ENCODE results near the gene THNSL1. TPM values are rescaled to one million over a fixed set of nuclear protein-coding genes. Genes with fewer than 3 reads are reported as not detected.

The THNSL1 gene
- total and polyA plus RNA-seq, 2 donors (not counting 1 experiment from before 2014, with no cell fraction given): 1.6 to 4.3 TPM

DNA sequence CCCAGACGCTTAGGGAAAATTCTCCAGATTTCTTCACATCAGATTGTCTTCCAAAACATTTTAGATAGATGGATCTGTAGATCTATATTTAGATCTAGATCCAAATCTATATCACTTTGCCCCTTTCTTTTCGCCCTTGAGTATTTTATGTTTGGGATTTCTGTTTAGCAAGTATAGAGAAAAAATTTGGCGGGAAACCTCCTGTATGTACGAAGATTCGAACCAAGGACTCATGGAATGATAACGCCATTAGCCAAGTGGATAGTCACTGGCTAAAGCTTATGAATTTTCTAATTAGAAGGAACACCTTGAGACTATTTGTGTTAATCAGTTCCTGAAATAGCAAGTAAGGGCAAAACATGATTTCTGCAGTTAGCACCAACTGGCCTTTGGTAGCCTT lies 1.2 kb downstream of the THNSL1 start:
- Histone ChIP-seq H3K9me3 (ENCODE audit: control insufficient read depth, insufficient read depth, low read depth, low read length) (no peaks in the 10 kb centered on the region), H2AFZ (ENCODE audit: low read length) (no peak overlapping the region), H3K36me3 (ENCODE audit: control insufficient read depth, insufficient read depth, low read length) (no peaks in the 10 kb centered on the region), H3K4me2 (ENCODE audit: extremely low read depth, insufficient read depth, low read length) (peak overlapping the region; percentile 95), H3K27ac (ENCODE audit: insufficient read depth, low read length) (no peak overlapping the region), H4K20me1 (ENCODE audit: control insufficient read depth, extremely low read depth, insufficient read depth, low read length) (no peaks in the 10 kb centered on the region), H3K4me3 (replicated peaks in 1 of 4; ENCODE audit: control extremely low read depth in 1 of 4, insufficient read depth in 1 of 4, low read depth in 3 of 4, low read length in 4 of 4) (peak overlapping the region in 3 of 4 experiments; percentile 61 to 80 (median 67)), H3K9ac (ENCODE audit: insufficient read depth, low read length) (no peak overlapping the region), H3K79me2 (ENCODE audit: control insufficient read depth, insufficient read depth, low read length) (no peaks in the 10 kb centered on the region), H3K27me3 (ENCODE audit: control insufficient read depth, insufficient read depth, low read length) (no peaks in the 10 kb centered on the region), H3K4me1 (ENCODE audit: control insufficient read depth, extremely low read depth, insufficient read depth, low read length) (no peaks in the 10 kb centered on the region)
- TF ChIP-seq CTCF (conservative IDR thresholded peaks at IDR 0.05 in 1 of 2, IDR thresholded peaks at IDR 0.05 in 1 of 2; ENCODE audit: low read depth in 1 of 2, low read length in 2 of 2) (no peak), EZH2 (IDR thresholded peaks at IDR 0.05; ENCODE audit: low read length, missing control alignments) (no peak)
- DNase-seq (ENCODE audit: low read depth in 2 of 2): no peak

GRCh38 chr10:25018703-25019102 lies 2.3 kb downstream of the THNSL1 start:
- no peak overlapping the region for H2AFZ ChIP-seq (ENCODE audit: low read length)
- no peaks in the 10 kb centered on the region for H3K79me2 ChIP-seq (ENCODE audit: control insufficient read depth, insufficient read depth, low read length)
- no peak overlapping the region for H3K4me3 ChIP-seq (replicated peaks in 1 of 4; ENCODE audit: control extremely low read depth in 1 of 4, insufficient read depth in 1 of 4, low read depth in 3 of 4, low read length in 4 of 4)
- DNase-seq (ENCODE audit: low read depth in 2 of 2): no peak
- no peaks in the 10 kb centered on the region for H3K4me1 ChIP-seq (ENCODE audit: control insufficient read depth, extremely low read depth, insufficient read depth, low read length)
- no peaks in the 10 kb centered on the region for H3K27me3 ChIP-seq (ENCODE audit: control insufficient read depth, insufficient read depth, low read length)
- no peak overlapping the region for H3K27ac ChIP-seq (ENCODE audit: insufficient read depth, low read length)
- TF ChIP-seq CTCF (conservative IDR thresholded peaks at IDR 0.05 in 1 of 2, IDR thresholded peaks at IDR 0.05 in 1 of 2; ENCODE audit: low read depth in 1 of 2, low read length in 2 of 2) (no peak), EZH2 (IDR thresholded peaks at IDR 0.05; ENCODE audit: low read length, missing control alignments) (no peak)
- H3K9me3 ChIP-seq (ENCODE audit: control insufficient read depth, insufficient read depth, low read depth, low read length): no peaks in the 10 kb centered on the region
- H3K9ac ChIP-seq (ENCODE audit: insufficient read depth, low read length): no peak overlapping the region
- no peaks in the 10 kb centered on the region for H4K20me1 ChIP-seq (ENCODE audit: control insufficient read depth, extremely low read depth, insufficient read depth, low read length)
- no peaks in the 10 kb centered on the region for H3K36me3 ChIP-seq (ENCODE audit: control insufficient read depth, insufficient read depth, low read length)
- H3K4me2 ChIP-seq (ENCODE audit: extremely low read depth, insufficient read depth, low read length): no peak overlapping the region

DNA sequence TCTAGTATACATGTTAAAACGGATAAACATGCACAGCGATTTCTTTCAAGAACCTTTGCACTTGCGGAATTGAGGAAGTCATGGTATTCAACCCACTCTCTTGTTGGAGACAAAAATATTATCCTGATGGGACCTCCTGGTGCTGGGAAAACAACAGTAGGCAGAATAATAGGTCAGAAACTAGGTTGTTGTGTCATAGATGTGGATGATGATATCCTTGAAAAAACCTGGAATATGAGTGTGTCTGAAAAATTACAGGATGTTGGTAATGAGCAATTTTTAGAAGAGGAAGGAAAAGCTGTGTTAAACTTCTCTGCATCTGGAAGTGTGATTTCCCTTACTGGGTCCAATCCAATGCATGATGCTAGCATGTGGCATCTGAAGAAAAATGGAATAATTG lies 6.9 kb downstream of the THNSL1 start:
- Histone ChIP-seq H4K20me1 (ENCODE audit: control insufficient read depth, extremely low read depth, insufficient read depth, low read length) (no peaks in the 10 kb centered on the region), H3K27ac (ENCODE audit: insufficient read depth, low read length) (no peak overlapping the region), H3K27me3 (ENCODE audit: control insufficient read depth, insufficient read depth, low read length) (no peaks in the 10 kb centered on the region), H3K9me3 (ENCODE audit: control insufficient read depth, insufficient read depth, low read depth, low read length) (no peaks in the 10 kb centered on the region), H3K4me1 (ENCODE audit: control insufficient read depth, extremely low read depth, insufficient read depth, low read length) (no peaks in the 10 kb centered on the region), H3K79me2 (ENCODE audit: control insufficient read depth, insufficient read depth, low read length) (no peaks in the 10 kb centered on the region), H3K9ac (ENCODE audit: insufficient read depth, low read length) (no peak overlapping the region), H3K4me2 (ENCODE audit: extremely low read depth, insufficient read depth, low read length) (no peak overlapping the region), H3K36me3 (ENCODE audit: control insufficient read depth, insufficient read depth, low read length) (no peaks in the 10 kb centered on the region), H3K4me3 (replicated peaks in 1 of 4; ENCODE audit: control extremely low read depth in 1 of 4, insufficient read depth in 1 of 4, low read depth in 3 of 4, low read length in 4 of 4) (no peak overlapping the region), H2AFZ (ENCODE audit: low read length) (no peak overlapping the region)
- DNase-seq (ENCODE audit: low read depth in 2 of 2): no peak
- TF ChIP-seq CTCF (conservative IDR thresholded peaks at IDR 0.05 in 1 of 2, IDR thresholded peaks at IDR 0.05 in 1 of 2; ENCODE audit: low read depth in 1 of 2, low read length in 2 of 2): no peak
- no peak for TF ChIP-seq EZH2 (IDR thresholded peaks at IDR 0.05; ENCODE audit: low read length, missing control alignments)
